HG03108 (cell line): ENCODE data around the gene SUGP2.

Source experiments
- ATAC-seq: cut with Tn5 transposase; IDR thresholded peaks from one replicate; pipeline ENCODE4 v1.9.1; 2021; ENCODE audit warnings: moderate library complexity; ENCODE audit not compliant: unreplicated experiment

SUGP2 gene

GRCh38 chr19:18992696-18993095 is 40.6 kb downstream of the SUGP2 start:
- no peak for ATAC-seq

- no peak for ATAC-seq
These were observed 41.8 kb downstream of the SUGP2 start for GRCh38 chr19:18991468-18991867.

GRCh38 chr19:18991006-18991405 is 42.3 kb downstream of the SUGP2 start:
- no peak for ATAC-seq

GRCh38 chr19:18990128-18990708 is 43.1 kb downstream of the SUGP2 start:
- ATAC-seq = no peak

GRCh38 chr19:18989316-18989715 is 44.0 kb downstream of the SUGP2 start:
- no peak for ATAC-seq

- no peak for ATAC-seq
These were observed 45.9 kb downstream of the SUGP2 start for GRCh38 chr19:18987456-18987855.

GRCh38 chr19:18985257-18985656 is 48.1 kb downstream of the SUGP2 start:
- ATAC-seq = no peak

GRCh38 chr19:18984251-18984650 is 49.1 kb downstream of the SUGP2 start:
- ATAC-seq = no peak

GRCh38 chr19:18982669-18983068 is 50.6 kb downstream of the SUGP2 start:
- ATAC-seq = no peak

- no peak for ATAC-seq
These were observed 52.8 kb downstream of the SUGP2 start for GRCh38 chr19:18980432-18981020.

GRCh38 chr19:18978616-18979015 is 54.7 kb downstream of the SUGP2 start:
- no peak for ATAC-seq

- no peak for ATAC-seq
These were observed 57.4 kb downstream of the SUGP2 start for GRCh38 chr19:18975869-18976268.

GRCh38 chr19:18975011-18975410 is 58.3 kb downstream of the SUGP2 start:
- no peak for ATAC-seq

- no peak for ATAC-seq
These were observed 60.5 kb downstream of the SUGP2 start for GRCh38 chr19:18972851-18973250.

GRCh38 chr19:18972301-18972811 is 61.0 kb downstream of the SUGP2 start:
- no peak for ATAC-seq

GRCh38 chr19:18969931-18970659 is 63.2 kb downstream of the SUGP2 start:
- ATAC-seq = no peak

- no peak for ATAC-seq
These were observed 65.8 kb downstream of the SUGP2 start for GRCh38 chr19:18967358-18968146.

- no peak for ATAC-seq
These were observed 67.0 kb downstream of the SUGP2 start for GRCh38 chr19:18966307-18966706.

GRCh38 chr19:18964121-18964520 is 69.2 kb downstream of the SUGP2 start:
- ATAC-seq = no peak

- ATAC-seq = no peak
These were observed 71.3 kb downstream of the SUGP2 start for GRCh38 chr19:18961767-18962620.
